Fibroblast of the aortic adventitia (primary cell): ENCODE data around the gene LRRC4B. TPM values are rescaled to one million over a fixed set of nuclear protein-coding genes. Genes with fewer than 3 reads are reported as not detected.
"Not testable (repeated sequence)": the region's sequence is repeated elsewhere in the genome, so short reads cannot be mapped to it uniquely, and the experiment has no call there.

Experiments used
- DNase-seq: peaks from one replicate; pipeline ENCODE4 v3.0.0-alpha.2; 2010; ENCODE audit warnings: low read depth
- H3K4me3 ChIP-seq: 2 replicates; pipeline ENCODE4 v1.5.1; 2011; ENCODE audit warnings: low read depth, mild to moderate bottlenecking, control low read depth, low read length, moderate library complexity
- CTCF ChIP-seq: IDR thresholded peaks from 2 replicates; pipeline ENCODE4 v1.5.1; 2011; ENCODE audit warnings: mild to moderate bottlenecking, low read length, control low read depth, inconsistent platforms; ENCODE audit not compliant: insufficient read depth
- total RNA-seq: library from RNA; depleted of rRNA; stranded (reverse); fragments of >200 nt; gene quantifications from 2 replicates; pipeline ENCODE4 v1.2.3, GENCODE V29; 2012; ENCODE audit warnings: low replicate concordance

Gene LRRC4B
- total RNA-seq, 1 donor, result not detected

- DNase-seq, result no peak
- no peak for TF ChIP-seq CTCF
Measured at GRCh38 chr19:50534478-50534877, 33.8 kb downstream of the LRRC4B start.

DNA sequence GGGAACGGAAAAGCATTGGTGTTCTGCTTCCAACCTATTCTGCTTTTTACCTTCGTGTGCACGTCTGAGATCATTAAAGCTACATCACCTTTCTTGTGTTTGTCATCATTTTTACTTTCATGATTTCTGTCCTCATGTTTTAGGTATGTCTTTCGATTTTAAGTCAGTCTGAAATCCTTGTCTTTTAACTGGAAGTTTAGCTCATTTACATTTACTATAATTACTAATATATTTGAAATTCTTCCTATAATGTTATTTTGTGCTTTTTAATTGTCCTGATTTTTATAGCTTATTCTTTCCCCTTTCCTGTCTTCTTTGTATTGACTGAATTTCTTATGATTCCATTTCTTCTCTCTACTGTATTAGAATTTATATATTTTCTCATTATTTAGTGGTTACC lies 35.3 kb downstream of the LRRC4B start:
- no peak overlapping the region for H3K4me3 ChIP-seq

More at GRCh38 chr19:50534478-50534877, 33.8 kb downstream of the LRRC4B start:
- H3K4me3 ChIP-seq, result no peak overlapping the region

GRCh38 chr19:50531171-50531612 lies 37.0 kb downstream of the LRRC4B start:
- no peak overlapping the region for H3K4me3 ChIP-seq
- TF ChIP-seq CTCF, result no peak
- DNase-seq, result no peak

More for the DNA sequence above, 35.3 kb downstream of the LRRC4B start:
- TF ChIP-seq CTCF, result no peak
- DNase-seq, result no peak

GRCh38 chr19:50528052-50528451 lies 40.2 kb downstream of the LRRC4B start:
- DNase-seq, H3K4me3 ChIP-seq: not testable (repeated sequence)

DNA sequence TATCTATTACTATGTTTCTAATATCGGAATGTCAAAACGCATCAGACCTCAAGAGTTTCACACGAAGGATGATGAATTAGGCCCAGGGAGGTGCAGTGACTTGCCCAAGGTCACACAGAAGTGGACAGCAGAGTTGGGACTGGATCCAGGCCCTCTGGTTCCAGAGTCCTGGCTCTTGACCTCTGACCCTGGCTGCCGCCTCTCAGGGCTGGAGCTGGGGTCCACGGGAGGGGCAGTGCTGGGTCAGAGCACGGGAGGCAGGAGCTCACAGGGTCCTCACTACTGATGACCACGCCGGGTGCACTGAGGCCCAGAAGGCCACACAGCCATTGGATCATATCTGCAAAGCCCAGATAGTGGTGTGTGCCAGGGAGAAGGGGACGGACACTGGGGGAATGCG lies 45.4 kb downstream of the LRRC4B start:
- no peak for TF ChIP-seq CTCF
- no peak for DNase-seq
- H3K4me3 ChIP-seq, result no peak overlapping the region

DNA sequence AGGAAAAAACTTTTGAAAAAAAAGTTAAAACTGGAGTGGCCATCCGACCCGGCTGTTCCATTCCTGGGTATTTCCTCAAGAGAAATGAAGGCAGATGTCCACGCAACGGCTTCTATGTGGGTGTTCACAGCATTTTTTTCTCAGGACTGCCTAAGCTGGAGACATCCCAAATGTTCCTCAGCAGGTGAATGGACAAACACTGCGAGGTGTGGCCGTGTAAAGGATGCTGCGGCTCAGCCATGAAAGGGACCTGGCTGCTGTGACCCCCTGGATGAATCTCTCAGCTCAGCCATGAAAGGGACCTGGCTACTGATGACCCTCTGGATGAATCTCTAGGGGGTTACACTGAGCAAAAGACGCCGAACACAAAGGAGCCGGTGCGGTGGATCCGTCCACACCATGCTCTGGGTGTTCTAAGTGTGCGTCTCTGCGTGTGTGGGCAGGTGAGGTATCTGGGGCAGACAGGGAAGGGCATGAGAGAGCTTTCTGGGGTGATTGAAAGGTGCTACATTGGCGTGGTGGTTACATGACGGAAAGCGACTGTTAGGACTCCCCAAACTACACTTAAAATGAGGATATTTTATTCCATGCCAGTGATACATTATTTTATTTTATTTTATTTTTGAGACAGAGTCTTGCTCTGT lies 47.3 kb downstream of the LRRC4B start:
- DNase-seq, result no peak
- no peak overlapping the region for H3K4me3 ChIP-seq
- TF ChIP-seq CTCF, result no peak

GRCh38 chr19:50519006-50519575 lies 49.1 kb downstream of the LRRC4B start:
- no peak overlapping the region for H3K4me3 ChIP-seq
- TF ChIP-seq CTCF, result no peak
- no peak for DNase-seq
